GM18508 (cell line): ENCODE results near the gene ERI3.

ENCODE experiments used
- ATAC-seq: cut with Tn5 transposase; IDR thresholded peaks from one replicate; pipeline ENCODE4 v1.9.1; 2021; ENCODE audit warnings: moderate number of reproducible peaks; ENCODE audit not compliant: insufficient read depth, unreplicated experiment

ERI3 gene

GRCh38 chr1:44265656-44266358, 89.2 kb downstream of the ERI3 start:
- ATAC-seq = no peak

GRCh38 chr1:44264451-44264771, 90.6 kb downstream of the ERI3 start:
- ATAC-seq = no peak

GRCh38 chr1:44263568-44264450, 91.2 kb downstream of the ERI3 start:
- ATAC-seq = no peak

GRCh38 chr1:44262816-44263567, 92.1 kb downstream of the ERI3 start:
- no peak for ATAC-seq

GRCh38 chr1:44262414-44262813, 92.6 kb downstream of the ERI3 start:
- no peak for ATAC-seq

GRCh38 chr1:44261962-44262361, 93.1 kb downstream of the ERI3 start:
- no peak for ATAC-seq

GRCh38 chr1:44261171-44261817, 93.8 kb downstream of the ERI3 start:
- ATAC-seq = no peak

GRCh38 chr1:44260792-44261170, 94.3 kb downstream of the ERI3 start:
- no peak for ATAC-seq

GRCh38 chr1:44259090-44259489, 96.0 kb downstream of the ERI3 start:
- ATAC-seq = no peak

GRCh38 chr1:44256762-44257554, 98.1 kb downstream of the ERI3 start:
- no peak for ATAC-seq

GRCh38 chr1:44254392-44254910, 100.6 kb downstream of the ERI3 start:
- no peak for ATAC-seq

- ATAC-seq = no peak
Measured at GRCh38 chr1:44251989-44252671, 102.9 kb downstream of the ERI3 start.

GRCh38 chr1:44251486-44251885, 103.6 kb downstream of the ERI3 start:
- no peak for ATAC-seq

- no peak for ATAC-seq
Measured at GRCh38 chr1:44250068-44250781, 104.8 kb downstream of the ERI3 start.

- no peak for ATAC-seq
Measured at GRCh38 chr1:44249543-44249942, 105.5 kb downstream of the ERI3 start.

- ATAC-seq = no peak
Measured at GRCh38 chr1:44246806-44247205, 108.3 kb downstream of the ERI3 start.

GRCh38 chr1:44244986-44245385, 110.1 kb downstream of the ERI3 start:
- ATAC-seq = no peak

GRCh38 chr1:44243782-44244495, 111.1 kb downstream of the ERI3 start:
- ATAC-seq = no peak
